DND-41 (cell line): ENCODE data around the gene TNXB.
"Not testable (repeated sequence)": the region's sequence is repeated elsewhere in the genome, so short reads cannot be mapped to it uniquely, and the experiment has no call there.

Experiments
- ATAC-seq: fragments of 200-7000 bp; cut with Tn5 transposase; 3 replicates; pipeline ENCODE4 v1.9.1; 2021; ENCODE audit warnings: low read depth; ENCODE audit not compliant: insufficient read depth
- DNase-seq: peaks from one replicate; pipeline ENCODE4 v3.0.0-alpha.2; 2020
- H2AFZ ChIP-seq: 2 replicates; pipeline ENCODE4 v1.6.0; 2012; ENCODE audit warnings: low read depth, low read length
- H3K27ac ChIP-seq: 2 replicates; pipeline ENCODE4 v1.5.1; 2012; ENCODE audit warnings: low read length, inconsistent platforms
- H3K27me3 ChIP-seq: fragments of 200-600 bp; sonication (generic); 2 replicates; pipeline ENCODE4 v1.6.0; 2012; ENCODE audit warnings: low read length, mild to moderate bottlenecking, inconsistent platforms; ENCODE audit not compliant: insufficient read depth, poor library complexity
- H3K36me3 ChIP-seq: 2 replicates; pipeline ENCODE4 v1.5.1; 2012; ENCODE audit warnings: low read length, inconsistent platforms; ENCODE audit not compliant: insufficient read depth
- H3K4me1 ChIP-seq: 2 replicates; pipeline ENCODE4 v1.5.1; 2012; ENCODE audit warnings: mild to moderate bottlenecking, low read length; ENCODE audit not compliant: insufficient read depth
- H3K4me2 ChIP-seq: 2 replicates; pipeline ENCODE4 v1.6.0; 2012; ENCODE audit warnings: mild to moderate bottlenecking, moderate library complexity, low read length, inconsistent platforms; ENCODE audit not compliant: insufficient read depth
- H3K4me3 ChIP-seq, 2 experiments: fragments of 200-600 bp in 1 of 2; shearing (Covaris generic) in 1 of 2; 2 replicates each; pipeline ENCODE4 v1.5.1; 2012 to 2016; ENCODE audit warnings: inconsistent platforms in 2 of 2, low read length in 2 of 2, mild to moderate bottlenecking in 2 of 2, low read depth in 1 of 2, moderate library complexity in 1 of 2
- H3K79me2 ChIP-seq: 2 replicates; pipeline ENCODE4 v1.6.0; 2012; ENCODE audit warnings: low read length, inconsistent platforms; ENCODE audit not compliant: insufficient read depth
- H3K9ac ChIP-seq: 2 replicates; pipeline ENCODE4 v1.6.0; 2012; ENCODE audit warnings: low read depth, mild to moderate bottlenecking, inconsistent platforms, low read length, moderate library complexity
- H3K9me3 ChIP-seq: 2 replicates; pipeline ENCODE4 v1.5.1; 2012; ENCODE audit warnings: low read length, moderate library complexity, mild to moderate bottlenecking, inconsistent platforms; ENCODE audit not compliant: insufficient read depth, severe bottlenecking
- H4K20me1 ChIP-seq: 2 replicates; pipeline ENCODE4 v1.6.0; 2012; ENCODE audit warnings: low read length; ENCODE audit not compliant: insufficient read depth

Gene TNXB

GRCh38 chr6:32037598-32038524 lies 71.3 kb downstream of the TNXB start, which contains the start of gene CYP21A2:
Gene CYP21A2 (plus strand): TSS chr6:32038415. CDS start chr6:32038423, 8 bp downstream.
- DNase-seq, H3K27ac ChIP-seq, H3K9me3 ChIP-seq, H4K20me1 ChIP-seq, H3K4me1 ChIP-seq, H3K79me2 ChIP-seq, H3K27me3 ChIP-seq, H3K9ac ChIP-seq, H3K36me3 ChIP-seq, H3K4me3 ChIP-seq, H3K4me2 ChIP-seq, H2AFZ ChIP-seq: not testable (repeated sequence)
- ATAC-seq: peak; percentile 88

GRCh38 chr6:32037136-32037535 lies 72.0 kb downstream of the TNXB start:
- not testable (repeated sequence) for H3K4me3 ChIP-seq, DNase-seq, H3K27me3 ChIP-seq, H3K9ac ChIP-seq, H2AFZ ChIP-seq, H3K4me2 ChIP-seq, H3K36me3 ChIP-seq, H3K9me3 ChIP-seq, ATAC-seq, H3K4me1 ChIP-seq, H3K27ac ChIP-seq, H4K20me1 ChIP-seq, H3K79me2 ChIP-seq

GRCh38 chr6:32035283-32036013 lies 73.7 kb downstream of the TNXB start:
- not testable (repeated sequence) for H3K79me2 ChIP-seq

GRCh38 chr6:32029553-32029952 lies 79.6 kb downstream of the TNXB start:
- H3K9ac ChIP-seq, H3K27ac ChIP-seq, H2AFZ ChIP-seq, DNase-seq, H3K9me3 ChIP-seq, H3K27me3 ChIP-seq, H3K4me3 ChIP-seq, H4K20me1 ChIP-seq, H3K4me2 ChIP-seq, H3K4me1 ChIP-seq, ATAC-seq, H3K36me3 ChIP-seq, H3K79me2 ChIP-seq: not testable (repeated sequence)

More at GRCh38 chr6:32035283-32036013, 73.7 kb downstream of the TNXB start:
- not testable (repeated sequence) for H3K4me2 ChIP-seq, DNase-seq, H2AFZ ChIP-seq, H3K27ac ChIP-seq, H3K9me3 ChIP-seq, H3K9ac ChIP-seq, ATAC-seq, H4K20me1 ChIP-seq, H3K4me1 ChIP-seq, H3K4me3 ChIP-seq, H3K36me3 ChIP-seq, H3K27me3 ChIP-seq

GRCh38 chr6:32028631-32029030 lies 80.5 kb downstream of the TNXB start:
- H3K4me2 ChIP-seq, H3K36me3 ChIP-seq, H3K79me2 ChIP-seq, H3K9me3 ChIP-seq, H3K9ac ChIP-seq, H3K4me1 ChIP-seq, H3K27me3 ChIP-seq, DNase-seq, ATAC-seq, H3K4me3 ChIP-seq, H3K27ac ChIP-seq, H4K20me1 ChIP-seq, H2AFZ ChIP-seq: not testable (repeated sequence)

- H3K4me2 ChIP-seq, H2AFZ ChIP-seq, ATAC-seq, H3K9ac ChIP-seq, H3K36me3 ChIP-seq, H3K9me3 ChIP-seq, H3K79me2 ChIP-seq, H3K27me3 ChIP-seq, H3K4me3 ChIP-seq, H3K4me1 ChIP-seq, H3K27ac ChIP-seq, H4K20me1 ChIP-seq, DNase-seq: not testable (repeated sequence)
Measured at GRCh38 chr6:32022100-32022499, 87.0 kb downstream of the TNXB start.

- H2AFZ ChIP-seq, H3K27me3 ChIP-seq, H3K9ac ChIP-seq, H3K4me2 ChIP-seq, H3K27ac ChIP-seq, ATAC-seq, H3K4me3 ChIP-seq, H4K20me1 ChIP-seq, H3K36me3 ChIP-seq, H3K9me3 ChIP-seq, H3K79me2 ChIP-seq, H3K4me1 ChIP-seq, DNase-seq: not testable (repeated sequence)
Measured at GRCh38 chr6:32014547-32014946, 94.6 kb downstream of the TNXB start, which contains the start of gene C4B. Gene C4B (plus strand): TSS chr6:32014795. CDS start chr6:32014846, 51 bp downstream.

- H2AFZ ChIP-seq, H3K4me3 ChIP-seq, H3K79me2 ChIP-seq, H3K4me2 ChIP-seq, H3K4me1 ChIP-seq, H3K36me3 ChIP-seq, H3K9ac ChIP-seq, DNase-seq, H3K27ac ChIP-seq, H3K9me3 ChIP-seq, H3K27me3 ChIP-seq, ATAC-seq, H4K20me1 ChIP-seq: not testable (repeated sequence)
Measured at GRCh38 chr6:32013738-32014137, 95.4 kb downstream of the TNXB start.
